NCI-H748 (cell line): ENCODE data around the gene MINDY2.
"Not testable (repeated sequence)": the region's sequence is repeated elsewhere in the genome, so short reads cannot be mapped to it uniquely, and the experiment has no call there.

Source experiments
- DNase-seq: peaks from one replicate; lab custom pipeline; 2025; ENCODE audit not compliant: unreplicated experiment; lab: John Stamatoyannopoulos, UW

MINDY2 gene

GRCh38 chr15:58797505-58797904, 26.4 kb downstream of the MINDY2 start:
- no peak for DNase-seq

GRCh38 chr15:58805095-58805494, 34.0 kb downstream of the MINDY2 start:
- no peak for DNase-seq

GRCh38 chr15:58823267-58823666, 52.2 kb downstream of the MINDY2 start:
- DNase-seq, result not testable (repeated sequence)

GRCh38 chr15:58830556-58830955, 59.5 kb downstream of the MINDY2 start:
- DNase-seq, result no peak

GRCh38 chr15:58833681-58834426, 62.8 kb downstream of the MINDY2 start:
- not testable (repeated sequence) for DNase-seq

- DNase-seq, result no peak
These were observed 68.4 kb downstream of the MINDY2 start for GRCh38 chr15:58839485-58839884.

- no peak for DNase-seq
These were observed 68.9 kb downstream of the MINDY2 start for GRCh38 chr15:58840048-58840447.

- DNase-seq, result no peak
These were observed 71.8 kb downstream of the MINDY2 start for GRCh38 chr15:58842713-58843396.

- not testable (repeated sequence) for DNase-seq
These were observed 80.1 kb downstream of the MINDY2 start for GRCh38 chr15:58851205-58851604.

- DNase-seq, result no peak
These were observed 81.2 kb downstream of the MINDY2 start for GRCh38 chr15:58852347-58852746.

GRCh38 chr15:58854593-58854992, 83.5 kb downstream of the MINDY2 start:
- no peak for DNase-seq

- DNase-seq, result no peak
These were observed 85.0 kb downstream of the MINDY2 start for GRCh38 chr15:58856086-58856485.

GRCh38 chr15:58856621-58857020, 85.5 kb downstream of the MINDY2 start:
- DNase-seq, result not testable (repeated sequence)

GRCh38 chr15:58862326-58862725, 91.2 kb downstream of the MINDY2 start:
- DNase-seq, result no peak

- DNase-seq, result no peak
These were observed 93.7 kb downstream of the MINDY2 start for GRCh38 chr15:58864602-58865424.

GRCh38 chr15:58865425-58865880, 94.4 kb downstream of the MINDY2 start:
- no peak for DNase-seq

GRCh38 chr15:58867926-58868325, 96.8 kb downstream of the MINDY2 start:
- no peak for DNase-seq

GRCh38 chr15:58870451-58870850, 99.3 kb downstream of the MINDY2 start:
- DNase-seq, result no peak

- DNase-seq, result no peak
These were observed 102.2 kb downstream of the MINDY2 start for GRCh38 chr15:58873267-58873666.

GRCh38 chr15:58875343-58875742, 104.2 kb downstream of the MINDY2 start:
- DNase-seq, result no peak

GRCh38 chr15:58876306-58877106, 105.4 kb downstream of the MINDY2 start:
- no peak for DNase-seq
